ENCODE measurements around the gene ADARB2.

GRCh38 chr10:1339396-1339795 is 397.9 kb downstream of the ADARB2 start:
- TF ChIP-seq CTCF (IDR thresholded peaks at IDR 0.05) (no peak), POLR2AphosphoS5 (IDR thresholded peaks at IDR 0.05) (no peak)
